ENCODE measurements around the gene SPSB4.

GRCh38 chr3:141081141-141081795, 30.1 kb downstream of the SPSB4 start:
- TF ChIP-seq CTCF (IDR thresholded peaks at IDR 0.05) (no peak), POLR2A (IDR thresholded peaks at IDR 0.05) (no peak), POLR2AphosphoS5 (IDR thresholded peaks at IDR 0.05) (no peak)
